GM12873 (cell line): Measurements from ENCODE around the gene VPS54.

Experiments used
- TF ChIP-seq, protein P1 (sequence below): IDR thresholded peaks from 2 replicates; pipeline ENCODE4 v1.5.1; 2012; ENCODE audit warnings: low read depth, mild to moderate bottlenecking, moderate library complexity, low read length, control low read depth; ENCODE audit not compliant: insufficient read depth; ENCODE audit errors: missing control alignments

VPS54 gene

DNA sequence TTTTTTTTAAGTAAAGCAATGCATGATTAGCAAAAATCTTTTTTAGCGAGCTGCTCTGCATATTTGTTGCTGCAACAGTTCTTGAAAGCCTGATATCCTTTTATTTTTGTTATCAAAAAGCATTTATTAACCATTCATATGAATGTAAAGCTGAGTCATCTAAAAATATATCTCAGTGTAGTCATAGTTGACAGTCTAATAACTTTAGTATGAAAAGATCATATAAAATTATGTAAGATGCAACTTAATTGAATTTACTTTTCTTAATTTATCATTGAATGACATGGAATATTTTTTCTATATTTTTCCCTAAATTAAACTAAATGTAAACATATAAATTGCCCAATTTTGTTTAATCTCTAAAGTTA lies 169.0 kb downstream of the VPS54 start:
- TF ChIP-seq, protein P1, sequence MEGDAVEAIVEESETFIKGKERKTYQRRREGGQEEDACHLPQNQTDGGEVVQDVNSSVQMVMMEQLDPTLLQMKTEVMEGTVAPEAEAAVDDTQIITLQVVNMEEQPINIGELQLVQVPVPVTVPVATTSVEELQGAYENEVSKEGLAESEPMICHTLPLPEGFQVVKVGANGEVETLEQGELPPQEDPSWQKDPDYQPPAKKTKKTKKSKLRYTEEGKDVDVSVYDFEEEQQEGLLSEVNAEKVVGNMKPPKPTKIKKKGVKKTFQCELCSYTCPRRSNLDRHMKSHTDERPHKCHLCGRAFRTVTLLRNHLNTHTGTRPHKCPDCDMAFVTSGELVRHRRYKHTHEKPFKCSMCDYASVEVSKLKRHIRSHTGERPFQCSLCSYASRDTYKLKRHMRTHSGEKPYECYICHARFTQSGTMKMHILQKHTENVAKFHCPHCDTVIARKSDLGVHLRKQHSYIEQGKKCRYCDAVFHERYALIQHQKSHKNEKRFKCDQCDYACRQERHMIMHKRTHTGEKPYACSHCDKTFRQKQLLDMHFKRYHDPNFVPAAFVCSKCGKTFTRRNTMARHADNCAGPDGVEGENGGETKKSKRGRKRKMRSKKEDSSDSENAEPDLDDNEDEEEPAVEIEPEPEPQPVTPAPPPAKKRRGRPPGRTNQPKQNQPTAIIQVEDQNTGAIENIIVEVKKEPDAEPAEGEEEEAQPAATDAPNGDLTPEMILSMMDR, result no peak

DNA sequence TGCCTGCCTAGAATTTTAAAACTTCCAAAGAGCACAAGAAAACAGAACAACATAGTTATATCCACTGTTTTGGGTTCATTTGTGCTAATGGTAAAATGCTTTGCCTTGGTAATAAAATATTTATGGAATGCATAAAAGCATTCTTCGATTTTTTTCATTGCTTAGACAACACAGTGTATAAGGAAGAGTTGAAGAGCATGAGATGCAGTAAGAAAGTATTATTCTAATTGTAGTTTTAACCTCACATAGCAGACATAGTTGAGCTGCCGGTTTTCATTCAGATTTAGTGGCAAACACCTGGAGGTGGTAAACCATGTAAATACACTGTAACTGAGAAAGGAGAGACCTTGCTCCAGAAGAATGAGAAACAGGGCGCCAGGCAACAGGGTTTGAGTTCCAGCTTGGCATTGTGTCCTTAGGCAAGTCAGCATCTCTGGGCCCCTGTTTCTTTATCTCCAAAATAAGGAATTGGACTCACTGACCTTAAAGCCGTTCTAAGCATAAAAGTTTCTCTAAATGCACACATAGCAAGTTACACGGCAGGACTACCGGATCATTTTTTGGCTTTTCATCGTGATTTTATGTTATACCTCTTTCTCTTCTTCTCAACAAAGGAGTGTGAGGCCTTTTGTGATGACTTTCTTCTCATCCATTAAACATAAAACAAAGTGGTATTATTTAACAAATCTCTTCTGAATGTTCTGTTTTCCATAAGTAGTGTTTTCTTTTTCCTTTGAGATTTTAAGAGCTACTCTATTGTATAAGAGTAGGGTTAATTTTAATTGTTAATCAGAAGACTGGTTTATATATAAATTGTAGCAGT lies 169.6 kb downstream of the VPS54 start:
- TF ChIP-seq, protein P1, result no peak

DNA sequence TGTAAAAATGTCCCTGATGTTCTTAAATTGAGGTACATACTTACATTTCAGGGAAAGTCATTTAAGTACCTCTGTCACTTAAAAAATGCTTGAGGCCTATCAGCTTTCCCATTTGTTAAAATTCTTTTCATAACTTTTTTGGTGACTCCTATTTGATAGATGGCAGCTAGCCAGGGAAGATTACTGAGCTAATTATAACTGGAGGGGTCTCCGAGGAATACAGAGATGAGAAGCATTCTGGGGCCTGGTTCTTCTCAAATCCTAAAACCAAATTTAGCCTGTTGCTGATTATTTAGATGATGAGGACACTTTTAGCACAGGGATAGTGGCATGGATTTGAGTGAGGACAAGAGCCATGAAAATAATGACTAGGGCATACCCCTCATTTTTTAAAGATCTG lies 172.7 kb downstream of the VPS54 start:
- TF ChIP-seq, protein P1, result no peak

- TF ChIP-seq, protein P1, result no peak
Measured at GRCh38 chr2:63845866-63846265, 173.4 kb downstream of the VPS54 start.

- TF ChIP-seq, protein P1, result no peak
Measured at GRCh38 chr2:63844616-63845015, 174.6 kb downstream of the VPS54 start.

DNA sequence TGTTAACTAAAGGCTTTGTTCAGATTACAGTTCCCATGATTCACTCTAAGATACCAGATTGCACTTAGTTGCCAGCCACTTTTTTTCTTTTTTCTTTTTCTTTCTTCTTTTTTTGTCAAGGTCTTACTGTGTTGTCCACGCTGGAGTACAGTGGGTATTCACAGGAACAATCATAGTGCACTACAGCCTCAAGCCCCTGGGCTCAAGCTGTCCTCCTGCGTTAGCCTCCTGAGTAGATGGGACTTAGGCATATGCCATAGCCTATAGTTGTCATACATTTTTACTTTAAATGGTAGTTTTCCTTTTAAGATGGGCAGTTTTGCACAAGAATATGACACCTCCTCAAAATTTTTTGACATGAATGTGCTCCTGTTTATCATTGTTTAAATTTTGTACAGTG lies 175.4 kb downstream of the VPS54 start:
- TF ChIP-seq, protein P1, result no peak

DNA sequence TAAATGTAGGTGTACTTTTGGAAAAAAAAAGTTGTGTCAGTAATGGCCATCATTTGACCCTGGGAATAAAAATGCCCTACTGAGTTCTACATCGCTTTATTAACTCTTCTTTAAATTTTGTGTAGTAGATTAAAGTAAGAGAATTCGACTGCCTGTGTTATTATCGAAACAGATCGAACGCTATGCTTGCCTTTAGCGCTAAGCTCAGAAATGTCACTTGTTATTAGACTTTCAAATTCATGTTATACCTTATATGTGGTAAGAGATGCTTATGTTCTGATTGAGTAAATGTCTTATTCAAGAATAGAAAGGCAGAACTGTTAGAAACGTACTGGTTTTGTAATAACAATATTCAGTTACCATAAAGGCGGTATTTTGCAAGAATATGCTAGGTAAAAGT lies 176.1 kb downstream of the VPS54 start:
- TF ChIP-seq, protein P1, result no peak
